ENCODE data around the gene COQ8B.

DNA sequence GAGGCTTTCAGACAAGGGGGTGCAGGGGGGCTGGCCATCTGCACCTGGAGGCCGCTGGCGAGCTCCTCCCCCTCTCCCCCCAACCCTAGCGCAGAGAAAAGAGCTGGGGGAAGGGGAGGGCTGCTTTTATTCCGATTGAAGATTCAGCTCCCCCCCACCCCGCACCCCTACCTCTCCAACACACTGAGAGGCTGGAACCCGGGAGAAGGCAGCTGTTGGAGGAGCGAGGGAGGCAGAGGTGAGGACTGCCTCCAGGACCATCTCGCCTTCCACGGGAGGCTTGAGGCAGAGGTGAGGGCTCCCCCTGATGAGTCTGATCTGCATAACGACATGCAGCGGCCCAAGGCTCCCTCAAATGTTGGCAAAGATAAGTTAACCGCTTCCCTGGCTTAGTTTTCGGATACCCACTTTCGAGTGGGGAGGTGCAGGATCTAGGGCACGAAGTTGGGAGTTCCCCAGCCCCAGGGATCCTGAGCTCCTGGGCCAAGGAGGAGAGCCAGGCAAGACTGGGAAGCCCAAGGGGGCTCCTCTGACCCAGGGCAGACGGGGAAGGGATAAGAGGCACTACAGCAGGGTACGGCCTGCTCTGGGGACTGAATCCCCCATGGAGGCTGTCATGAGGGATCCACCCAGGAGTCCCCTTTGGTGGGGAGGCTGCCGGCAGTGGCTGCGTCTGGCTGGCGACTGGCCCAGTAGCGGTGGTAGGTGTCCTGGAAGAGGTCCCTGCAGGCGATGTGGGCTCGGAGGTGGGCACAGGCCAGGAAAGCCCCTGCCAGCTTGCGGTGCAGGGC lies 25.1 kb downstream of the COQ8B start:
- TF ChIP-seq POLR2AphosphoS5 (IDR thresholded peaks at IDR 0.05) (no peak), CTCF (IDR thresholded peaks at IDR 0.05) (no peak)

All from suprapubic skin (tissue), 3 donors.